Measurements from ENCODE around the gene GFI1B.

DNA sequence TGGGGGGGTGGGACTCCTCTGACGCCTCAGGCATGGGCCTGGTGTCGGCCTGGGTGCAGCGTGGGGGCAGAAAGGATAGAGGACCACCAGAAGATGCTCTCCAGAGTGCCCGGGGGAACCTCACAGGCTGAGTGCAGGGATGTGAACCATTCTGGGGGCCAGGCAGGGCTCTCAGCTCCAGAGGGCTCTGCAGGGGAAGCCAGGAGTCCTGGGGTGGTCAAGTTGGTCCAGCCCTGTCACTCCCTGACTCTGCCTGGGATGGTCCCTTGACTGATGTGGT is 6.5 kb downstream of the GFI1B start:
- TF ChIP-seq ZNF558 (tag by site-specific recombination; IDR thresholded peaks at IDR 0.05) (no peak), ZBTB17 (tag by site-specific recombination; IDR thresholded peaks at IDR 0.05) (no peak), HOXA7 (CRISPR knock-in tag; IDR thresholded peaks at IDR 0.05; ENCODE audit: borderline replicate concordance) (no peak)
- TF ChIP-seq, protein P1, sequence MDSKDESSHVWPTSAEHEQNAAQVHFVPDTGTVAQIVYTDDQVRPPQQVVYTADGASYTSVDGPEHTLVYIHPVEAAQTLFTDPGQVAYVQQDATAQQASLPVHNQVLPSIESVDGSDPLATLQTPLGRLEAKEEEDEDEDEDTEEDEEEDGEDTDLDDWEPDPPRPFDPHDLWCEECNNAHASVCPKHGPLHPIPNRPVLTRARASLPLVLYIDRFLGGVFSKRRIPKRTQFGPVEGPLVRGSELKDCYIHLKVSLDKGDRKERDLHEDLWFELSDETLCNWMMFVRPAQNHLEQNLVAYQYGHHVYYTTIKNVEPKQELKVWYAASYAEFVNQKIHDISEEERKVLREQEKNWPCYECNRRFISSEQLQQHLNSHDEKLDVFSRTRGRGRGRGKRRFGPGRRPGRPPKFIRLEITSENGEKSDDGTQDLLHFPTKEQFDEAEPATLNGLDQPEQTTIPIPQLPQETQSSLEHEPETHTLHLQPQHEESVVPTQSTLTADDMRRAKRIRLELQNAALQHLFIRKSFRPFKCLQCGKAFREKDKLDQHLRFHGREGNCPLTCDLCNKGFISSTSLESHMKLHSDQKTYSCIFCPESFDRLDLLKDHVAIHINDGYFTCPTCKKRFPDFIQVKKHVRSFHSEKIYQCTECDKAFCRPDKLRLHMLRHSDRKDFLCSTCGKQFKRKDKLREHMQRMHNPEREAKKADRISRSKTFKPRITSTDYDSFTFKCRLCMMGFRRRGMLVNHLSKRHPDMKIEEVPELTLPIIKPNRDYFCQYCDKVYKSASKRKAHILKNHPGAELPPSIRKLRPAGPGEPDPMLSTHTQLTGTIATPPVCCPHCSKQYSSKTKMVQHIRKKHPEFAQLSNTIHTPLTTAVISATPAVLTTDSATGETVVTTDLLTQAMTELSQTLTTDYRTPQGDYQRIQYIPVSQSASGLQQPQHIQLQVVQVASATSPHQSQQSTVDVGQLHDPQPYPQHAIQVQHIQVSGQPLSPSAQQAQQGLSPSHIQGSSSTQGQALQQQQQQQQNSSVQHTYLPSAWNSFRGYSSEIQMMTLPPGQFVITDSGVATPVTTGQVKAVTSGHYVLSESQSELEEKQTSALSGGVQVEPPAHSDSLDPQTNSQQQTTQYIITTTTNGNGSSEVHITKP (tag by site-specific recombination; IDR thresholded peaks at IDR 0.05) = no peak
